Measurements from ENCODE around the gene IKZF5. TPM values are rescaled to one million over a fixed set of nuclear protein-coding genes. Genes with fewer than 3 reads are reported as not detected.

The IKZF5 gene
- total RNA-seq, 1 donor from 2014 or later: 12.9 TPM

DNA sequence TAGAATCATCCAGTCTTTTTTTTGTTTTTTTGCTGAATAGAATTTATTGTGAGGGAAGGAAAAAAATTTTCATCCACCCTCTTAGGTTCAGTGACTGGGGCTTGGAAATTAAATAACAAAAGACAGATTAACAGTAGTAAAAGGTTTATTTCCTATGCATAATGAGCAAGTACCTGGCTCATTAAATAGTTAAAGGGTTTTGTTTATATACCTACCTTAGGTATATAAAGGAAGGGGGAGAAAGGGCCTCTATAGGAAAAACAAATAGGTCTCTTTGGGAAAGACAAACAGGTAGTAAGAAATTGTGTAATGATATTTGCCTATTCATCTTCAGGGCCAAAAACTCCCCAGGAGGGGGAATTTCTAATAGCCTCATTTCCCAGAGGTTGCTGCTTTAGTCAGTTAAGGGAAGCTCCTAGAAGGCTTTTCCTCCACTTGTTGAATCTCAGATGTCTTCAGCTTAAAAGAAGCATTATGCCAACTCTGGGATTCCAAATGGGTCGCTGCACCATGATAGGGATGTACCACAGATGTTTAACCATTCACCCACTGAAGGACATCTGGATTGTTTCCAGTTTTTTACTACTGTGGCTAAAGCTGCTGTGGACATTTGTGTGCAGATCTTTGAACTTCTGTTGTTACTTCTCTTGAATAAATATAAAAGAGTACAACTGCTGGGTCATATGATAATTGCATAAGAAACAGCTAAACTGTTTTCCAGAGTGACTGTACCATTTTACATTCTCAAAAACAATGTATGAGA is 11.5 kb upstream of the IKZF5 start:
- Histone ChIP-seq H3K27ac (replicated peaks) (no peak overlapping the region), H3K4me1 (no peaks in the 10 kb centered on the region), H3K9me3 (replicated peaks) (no peaks in the 10 kb centered on the region), H3K36me3 (no peaks in the 10 kb centered on the region), H3K27me3 (ENCODE audit: low read depth) (no peaks in the 10 kb centered on the region), H3K4me3 (no peak overlapping the region)
- intact Hi-C loops (cut with micrococcal nuclease): no loop called here
- TF ChIP-seq, protein P1, sequence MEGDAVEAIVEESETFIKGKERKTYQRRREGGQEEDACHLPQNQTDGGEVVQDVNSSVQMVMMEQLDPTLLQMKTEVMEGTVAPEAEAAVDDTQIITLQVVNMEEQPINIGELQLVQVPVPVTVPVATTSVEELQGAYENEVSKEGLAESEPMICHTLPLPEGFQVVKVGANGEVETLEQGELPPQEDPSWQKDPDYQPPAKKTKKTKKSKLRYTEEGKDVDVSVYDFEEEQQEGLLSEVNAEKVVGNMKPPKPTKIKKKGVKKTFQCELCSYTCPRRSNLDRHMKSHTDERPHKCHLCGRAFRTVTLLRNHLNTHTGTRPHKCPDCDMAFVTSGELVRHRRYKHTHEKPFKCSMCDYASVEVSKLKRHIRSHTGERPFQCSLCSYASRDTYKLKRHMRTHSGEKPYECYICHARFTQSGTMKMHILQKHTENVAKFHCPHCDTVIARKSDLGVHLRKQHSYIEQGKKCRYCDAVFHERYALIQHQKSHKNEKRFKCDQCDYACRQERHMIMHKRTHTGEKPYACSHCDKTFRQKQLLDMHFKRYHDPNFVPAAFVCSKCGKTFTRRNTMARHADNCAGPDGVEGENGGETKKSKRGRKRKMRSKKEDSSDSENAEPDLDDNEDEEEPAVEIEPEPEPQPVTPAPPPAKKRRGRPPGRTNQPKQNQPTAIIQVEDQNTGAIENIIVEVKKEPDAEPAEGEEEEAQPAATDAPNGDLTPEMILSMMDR (IDR thresholded peaks at IDR 0.05; ENCODE audit: borderline replicate concordance): no peak
- no peak for DNase-seq

DNA sequence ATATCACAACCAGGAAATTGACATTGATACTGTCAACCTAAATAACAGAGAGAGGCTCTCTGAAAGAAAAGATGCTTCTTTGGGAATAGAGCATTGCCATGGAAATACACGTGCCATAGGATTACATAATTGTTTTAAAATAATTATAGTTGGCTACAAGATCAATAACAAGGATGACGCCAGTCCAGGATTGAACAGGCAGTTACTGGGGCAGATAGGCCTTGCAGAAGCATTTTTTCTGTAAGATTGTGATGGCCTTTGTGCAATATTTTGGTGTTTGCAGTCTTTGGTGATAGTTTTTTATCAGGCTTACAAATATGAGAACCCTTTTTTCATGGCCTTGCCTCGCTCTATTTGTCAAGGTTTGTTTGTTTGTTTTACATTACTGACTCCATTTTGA is 10.7 kb upstream of the IKZF5 start:
- no peak overlapping the region for H3K27ac ChIP-seq (replicated peaks)
- no peak for DNase-seq
- TF ChIP-seq, protein P1 (IDR thresholded peaks at IDR 0.05; ENCODE audit: borderline replicate concordance): no peak
- no peaks in the 10 kb centered on the region for H3K9me3 ChIP-seq (replicated peaks)
- no peak overlapping the region for H3K4me3 ChIP-seq
- no peaks in the 10 kb centered on the region for H3K4me1 ChIP-seq
- no peaks in the 10 kb centered on the region for H3K36me3 ChIP-seq
- intact Hi-C loops (cut with micrococcal nuclease): no loop called here
- H3K27me3 ChIP-seq (ENCODE audit: low read depth): no peaks in the 10 kb centered on the region

DNA sequence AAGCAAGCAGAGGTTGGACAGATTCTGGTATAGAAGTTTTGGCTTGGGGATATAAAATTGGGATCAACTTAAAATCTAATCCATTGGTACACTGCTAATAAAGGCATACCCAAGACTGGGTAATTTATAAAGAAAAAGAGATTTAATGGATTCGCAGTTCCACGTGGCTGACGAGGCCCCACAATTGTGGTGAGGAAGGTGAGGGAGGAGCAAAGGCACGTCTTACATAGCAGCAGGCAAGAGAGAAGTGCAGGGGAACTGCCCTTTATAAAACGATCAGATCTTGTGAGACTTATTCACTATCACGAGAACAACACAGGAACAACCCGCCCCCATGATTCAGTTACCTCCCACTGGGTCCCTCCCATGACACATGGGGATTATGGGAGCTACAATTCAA is 9.9 kb upstream of the IKZF5 start:
- intact Hi-C loops (cut with micrococcal nuclease): no loop called here

DNA sequence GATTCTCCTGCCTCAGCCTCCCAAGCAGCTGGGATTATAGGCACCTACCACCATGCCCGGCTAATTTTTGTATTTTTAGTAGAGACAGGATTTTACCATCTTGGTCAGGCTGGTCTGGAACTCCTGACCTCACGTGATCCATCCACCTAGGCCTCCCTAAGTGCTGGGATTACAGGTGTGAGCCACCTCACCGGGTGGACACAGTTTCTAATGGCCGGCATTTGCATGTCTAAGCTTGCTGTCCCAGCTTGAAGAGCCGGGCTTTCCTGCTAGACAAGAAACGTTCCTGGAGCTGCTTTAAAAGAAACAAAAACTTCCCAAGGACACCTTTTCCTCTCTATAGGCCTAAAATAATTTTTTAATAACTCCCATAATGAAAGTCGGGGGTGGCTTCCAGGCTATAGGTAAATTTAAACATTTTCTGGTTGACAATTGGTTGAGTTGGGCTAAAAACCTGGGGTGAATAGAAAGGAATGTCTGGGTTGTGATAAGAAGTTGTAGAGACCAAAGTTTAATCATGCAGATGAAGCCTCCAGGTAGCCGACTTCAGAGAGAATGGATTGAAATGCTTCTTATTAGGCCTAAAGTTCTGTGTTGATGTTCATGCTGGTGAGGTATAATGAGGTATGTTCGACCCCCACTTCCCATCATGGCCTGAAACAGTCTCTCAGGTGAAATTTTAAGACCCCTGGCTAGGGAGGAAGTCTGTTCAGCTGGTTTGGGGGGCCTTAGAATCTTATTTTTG is 9.0 kb upstream of the IKZF5 start:
- Histone ChIP-seq H3K27ac (replicated peaks) (no peak overlapping the region), H3K36me3 (peaks cover 1% of the 10 kb centered on the region), H3K4me1 (no peaks in the 10 kb centered on the region), H3K27me3 (ENCODE audit: low read depth) (no peaks in the 10 kb centered on the region), H3K4me3 (no peak overlapping the region), H3K9me3 (replicated peaks) (no peaks in the 10 kb centered on the region)
- TF ChIP-seq, protein P1 (IDR thresholded peaks at IDR 0.05; ENCODE audit: borderline replicate concordance): no peak
- intact Hi-C loops (cut with micrococcal nuclease): no loop called here
- no peak for DNase-seq

More for the DNA sequence above, 9.9 kb upstream of the IKZF5 start:
- no peaks in the 10 kb centered on the region for H3K9me3 ChIP-seq (replicated peaks)
- H3K4me3 ChIP-seq: no peak overlapping the region
- no peak for DNase-seq
- no peaks in the 10 kb centered on the region for H3K27me3 ChIP-seq (ENCODE audit: low read depth)
- TF ChIP-seq, protein P1 (IDR thresholded peaks at IDR 0.05; ENCODE audit: borderline replicate concordance): no peak
- no peaks in the 10 kb centered on the region for H3K4me1 ChIP-seq
- H3K27ac ChIP-seq (replicated peaks): no peak overlapping the region
- no peaks in the 10 kb centered on the region for H3K36me3 ChIP-seq

DNA sequence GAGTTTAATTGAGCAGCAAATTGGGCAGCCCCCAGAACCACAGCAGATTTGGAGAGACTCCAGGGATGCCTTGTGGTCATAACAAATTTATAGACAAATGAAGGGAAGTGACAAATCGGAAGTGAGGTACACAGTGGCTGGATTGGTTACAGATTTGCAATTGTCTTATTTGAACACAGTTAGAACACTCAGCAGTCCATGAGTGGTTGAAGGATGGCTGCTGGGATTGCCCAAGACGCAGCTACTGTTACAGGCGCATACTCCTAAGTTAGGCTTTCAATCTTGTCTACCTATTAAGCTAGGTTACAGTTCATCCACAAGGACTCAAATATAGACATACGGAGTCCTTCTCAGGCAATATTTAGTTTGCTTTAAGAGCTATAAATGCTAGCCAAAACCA is 7.6 kb upstream of the IKZF5 start:
- H3K4me3 ChIP-seq: no peak overlapping the region
- intact Hi-C loops (cut with micrococcal nuclease): no loop called here

More for the DNA sequence above, 7.6 kb upstream of the IKZF5 start:
- Histone ChIP-seq H3K27ac (replicated peaks) (no peak overlapping the region), H3K27me3 (ENCODE audit: low read depth) (no peaks in the 10 kb centered on the region), H3K9me3 (replicated peaks) (no peaks in the 10 kb centered on the region), H3K36me3 (peaks cover 3% of the 10 kb centered on the region), H3K4me1 (no peaks in the 10 kb centered on the region)
- TF ChIP-seq, protein P1 (IDR thresholded peaks at IDR 0.05; ENCODE audit: borderline replicate concordance): no peak
- no peak for DNase-seq

All from left ventricle myocardium inferior (tissue), 1 donor.